NCI-H2107 treated with DMSO at 0.1 percent for 48 hours (cell line): ENCODE measurements around the gene MLLT10.
"Not testable (repeated sequence)": the region's sequence is repeated elsewhere in the genome, so short reads cannot be mapped to it uniquely, and the experiment has no call there.

Experiments used
- DNase-seq: peaks from one replicate; lab custom pipeline; 2025; ENCODE audit not compliant: unreplicated experiment; lab: John Stamatoyannopoulos, UW

The MLLT10 gene

DNA sequence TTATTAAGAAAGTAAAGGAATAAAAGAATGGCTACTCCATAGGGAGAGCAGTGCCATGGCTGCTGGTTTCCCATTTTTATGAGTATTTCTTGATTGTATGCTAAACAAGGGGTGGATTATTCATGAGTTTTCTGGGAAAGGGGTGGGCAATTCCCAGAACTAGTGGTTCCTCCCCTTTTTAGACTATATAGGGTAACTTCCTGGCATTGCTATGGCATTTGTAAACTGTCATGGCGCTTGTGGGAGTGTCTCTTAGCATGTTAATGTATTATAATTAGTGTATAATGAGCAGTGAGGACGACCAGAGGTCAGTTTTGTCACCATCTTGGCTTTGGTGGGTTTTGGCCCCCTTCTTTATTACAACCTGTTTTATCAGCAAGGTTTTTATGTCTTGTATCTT is 40.5 kb downstream of the MLLT10 start:
- DNase-seq: not testable (repeated sequence)

DNA sequence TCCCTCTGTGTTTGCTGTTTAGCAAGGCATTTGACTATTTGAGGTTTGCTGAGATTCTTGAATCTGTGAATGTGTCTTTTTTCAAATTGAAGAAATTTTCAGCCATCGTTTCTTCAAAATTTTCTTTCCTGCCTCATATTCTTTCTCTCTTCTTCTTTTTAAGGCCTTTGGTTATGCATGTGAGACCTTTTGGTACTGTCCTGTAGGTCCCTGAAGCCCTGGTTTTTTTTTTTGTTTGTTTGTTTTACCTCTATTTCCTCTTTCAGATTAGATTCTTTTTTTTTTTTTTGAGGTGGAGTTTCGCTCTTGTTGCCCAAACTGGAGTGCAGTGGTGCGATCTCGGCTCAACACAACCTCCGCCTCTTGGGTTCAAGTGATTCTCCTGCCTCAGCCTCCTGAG is 45.3 kb downstream of the MLLT10 start:
- DNase-seq: no peak

DNA sequence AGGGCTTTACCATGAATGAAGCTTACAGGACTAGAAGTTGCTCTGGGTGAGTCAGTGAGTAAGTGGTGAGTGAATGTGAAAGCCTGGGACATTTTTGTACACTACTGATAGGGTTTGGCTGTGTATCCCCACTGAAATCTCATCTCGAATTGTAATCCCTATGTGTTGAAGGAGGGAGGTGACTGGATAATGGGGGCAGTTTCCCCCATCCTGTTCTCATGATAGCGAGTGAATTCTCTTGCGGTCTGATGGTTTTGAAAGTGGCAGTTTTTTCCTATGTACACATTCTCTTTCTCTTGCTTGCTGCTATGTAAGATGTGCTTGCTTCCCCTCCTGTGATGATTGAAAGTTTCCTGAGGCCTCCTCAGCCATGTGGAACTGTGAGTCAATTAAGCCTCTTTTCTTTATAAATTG is 47.4 kb downstream of the MLLT10 start:
- DNase-seq: not testable (repeated sequence)

DNA sequence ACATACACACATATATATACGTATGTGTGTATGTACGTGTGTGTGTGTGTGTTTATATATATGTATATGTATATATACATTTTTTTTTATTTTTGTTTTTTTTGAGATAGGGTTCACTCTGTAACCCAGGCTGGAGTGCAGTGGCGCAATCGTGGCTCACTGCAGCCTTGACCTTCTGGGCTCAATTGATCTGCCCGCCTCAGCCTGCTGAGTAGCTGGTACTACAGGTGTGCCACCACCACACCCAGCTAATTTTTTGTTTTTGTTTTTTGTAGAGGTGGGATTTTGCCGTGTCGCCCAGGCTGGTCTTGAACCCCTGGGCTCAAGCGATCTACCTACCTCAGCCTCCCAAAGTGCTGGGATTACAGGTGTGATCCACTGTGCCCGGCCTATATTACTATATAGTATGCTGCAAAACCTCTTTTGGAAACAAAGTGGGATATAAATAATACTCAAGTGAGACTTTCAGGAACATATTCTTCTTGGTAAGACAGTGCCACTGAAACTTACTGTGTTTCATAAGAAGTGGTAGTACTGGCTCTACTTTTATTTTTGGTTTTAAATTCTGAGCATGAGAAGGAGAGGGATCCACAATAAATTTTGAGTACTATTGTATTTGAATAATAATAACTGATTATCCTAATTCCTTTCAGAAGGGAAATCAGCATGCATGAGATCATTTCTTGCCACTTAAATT is 51.0 kb downstream of the MLLT10 start:
- DNase-seq: no peak

DNA sequence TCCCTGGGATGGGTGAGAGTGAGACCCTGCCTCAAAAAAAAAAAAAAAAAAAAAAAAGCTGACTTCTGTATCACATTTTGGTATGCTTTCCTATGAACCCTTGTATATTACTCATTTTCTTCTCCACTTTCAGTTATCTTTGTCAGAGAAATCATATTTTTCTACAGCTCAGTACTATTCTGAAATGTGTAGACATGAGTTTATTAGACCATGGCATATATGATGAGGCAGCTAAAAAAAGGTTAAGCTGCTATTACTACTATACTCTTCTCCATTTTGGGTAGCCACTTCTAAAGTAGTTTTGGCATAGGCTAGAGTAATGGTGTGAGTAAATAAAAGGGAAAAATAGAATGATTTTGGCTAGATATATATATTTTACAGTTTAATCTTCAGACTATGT is 53.4 kb downstream of the MLLT10 start:
- DNase-seq: no peak

DNA sequence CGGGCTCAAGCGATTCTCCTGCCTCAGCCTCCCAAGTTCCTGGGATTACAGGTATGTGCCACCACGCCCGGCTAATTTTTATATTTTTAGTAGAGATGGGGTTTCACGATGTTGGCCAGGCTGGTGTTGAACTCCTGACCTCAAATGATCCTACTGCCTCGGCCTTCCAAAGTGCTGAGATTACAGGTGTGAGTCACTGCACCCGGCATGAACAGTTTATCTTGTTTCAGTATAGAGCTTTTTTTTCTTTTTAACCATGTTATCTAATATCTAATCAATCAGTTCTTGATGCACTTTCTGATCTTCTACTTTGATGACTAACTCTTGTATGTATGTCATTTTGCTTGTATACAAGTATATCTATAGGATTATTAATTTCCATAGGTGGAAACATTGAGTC is 54.1 kb downstream of the MLLT10 start:
- DNase-seq: not testable (repeated sequence)

DNA sequence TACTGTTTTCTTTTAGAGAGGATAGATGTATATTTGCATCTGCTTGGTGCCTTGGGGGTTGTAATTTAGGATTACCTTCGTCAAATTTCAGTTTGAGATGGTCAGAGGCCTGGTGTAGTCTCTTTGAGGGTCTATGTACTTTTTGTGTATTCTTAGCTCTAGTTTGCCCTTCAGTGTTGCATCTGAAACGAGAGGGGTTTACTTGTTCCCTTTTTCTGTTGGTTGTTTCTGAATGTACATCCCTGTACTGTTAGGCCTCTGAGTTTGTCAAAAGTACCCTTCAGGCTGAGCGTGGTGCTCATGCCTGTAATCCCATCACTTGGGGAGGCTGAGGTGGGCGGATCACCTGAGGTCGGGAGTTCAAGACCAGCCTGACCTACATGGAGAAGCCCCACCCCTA is 60.0 kb downstream of the MLLT10 start:
- no peak for DNase-seq

DNA sequence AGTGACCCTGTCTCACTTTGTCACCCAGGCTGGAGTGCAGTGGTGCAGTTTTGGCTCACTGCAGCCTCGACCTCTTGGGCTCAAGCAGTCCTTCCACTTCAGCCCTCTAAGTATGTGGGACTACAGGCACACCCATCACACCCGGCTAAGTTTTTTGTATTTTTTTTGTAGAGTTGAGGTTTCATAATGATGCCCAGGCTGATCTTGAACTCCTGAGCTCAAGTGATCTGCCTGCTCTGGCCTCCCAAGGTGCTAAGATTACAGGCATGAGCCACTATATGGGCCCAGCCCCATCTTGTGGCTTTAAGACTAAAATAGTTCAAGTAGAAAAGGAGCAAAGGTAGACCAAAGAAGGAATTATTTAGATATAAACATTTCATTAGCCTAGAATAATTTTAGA is 65.5 kb downstream of the MLLT10 start:
- no peak for DNase-seq

DNA sequence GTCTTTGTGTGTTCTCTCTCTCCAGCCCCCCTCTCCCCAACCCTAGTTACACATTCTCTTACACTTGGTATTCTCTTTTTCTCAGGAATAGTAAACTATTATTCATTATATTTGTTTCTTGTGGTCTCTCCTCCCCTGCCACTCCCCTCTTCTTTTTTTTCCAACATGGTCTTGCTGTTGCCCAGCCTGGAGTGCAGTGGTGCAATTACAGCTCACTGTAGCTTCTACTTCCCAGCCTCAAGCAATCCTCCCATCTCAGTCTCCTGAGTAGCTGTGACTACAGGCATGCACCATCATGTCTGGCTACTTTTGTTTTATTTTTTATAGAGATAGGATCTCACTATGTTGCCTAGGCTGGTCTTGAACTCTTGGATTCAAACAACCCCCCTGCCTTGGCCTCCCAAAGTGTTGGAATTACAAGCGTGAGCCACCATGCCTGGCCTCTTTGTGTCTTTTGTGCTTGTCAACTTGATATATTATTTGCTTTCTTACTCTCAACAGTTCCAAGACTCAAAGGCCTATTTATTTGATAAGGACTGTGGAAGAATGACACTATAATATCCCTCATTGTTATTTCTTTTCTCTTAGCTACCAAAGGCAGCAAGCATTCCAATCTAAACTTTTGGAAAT is 66.9 kb downstream of the MLLT10 start:
- no peak for DNase-seq

DNA sequence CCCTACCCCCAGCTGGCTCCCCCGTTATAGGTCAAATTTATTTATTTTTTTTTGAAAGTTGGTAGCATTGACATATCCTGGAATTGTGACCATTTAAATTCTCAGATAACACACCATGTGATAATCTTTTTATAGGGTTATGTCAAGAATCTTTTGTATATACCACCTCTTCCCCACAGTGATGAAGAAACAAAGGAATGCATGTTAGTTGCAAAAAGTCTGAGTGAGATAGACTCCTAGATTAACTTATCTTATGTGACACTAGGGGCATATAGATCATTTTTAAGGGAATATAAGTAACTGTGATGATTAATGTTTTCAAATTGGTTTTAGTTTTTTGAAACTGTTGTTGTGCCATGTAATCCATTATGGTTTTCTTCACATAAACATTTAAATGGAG is 68.3 kb downstream of the MLLT10 start:
- DNase-seq: no peak

DNA sequence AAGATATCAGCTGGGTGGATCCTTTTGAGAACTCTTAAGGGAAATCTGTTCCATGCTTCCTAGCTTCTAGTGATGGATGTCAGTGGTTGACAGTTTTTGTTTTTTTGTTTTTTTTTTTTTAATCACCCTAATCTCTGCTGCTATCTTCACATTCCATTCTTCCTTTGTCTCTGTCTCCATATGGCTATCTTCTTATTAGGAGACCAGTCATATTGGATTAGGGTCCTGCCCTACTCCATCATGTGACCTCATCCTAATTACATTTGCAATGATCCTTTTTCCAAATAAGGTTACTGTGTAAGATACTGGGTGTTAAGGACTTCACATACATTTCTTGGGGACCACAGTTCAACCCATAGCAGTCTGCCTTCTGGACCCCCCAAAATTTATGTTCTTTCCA is 69.7 kb downstream of the MLLT10 start:
- no peak for DNase-seq

DNA sequence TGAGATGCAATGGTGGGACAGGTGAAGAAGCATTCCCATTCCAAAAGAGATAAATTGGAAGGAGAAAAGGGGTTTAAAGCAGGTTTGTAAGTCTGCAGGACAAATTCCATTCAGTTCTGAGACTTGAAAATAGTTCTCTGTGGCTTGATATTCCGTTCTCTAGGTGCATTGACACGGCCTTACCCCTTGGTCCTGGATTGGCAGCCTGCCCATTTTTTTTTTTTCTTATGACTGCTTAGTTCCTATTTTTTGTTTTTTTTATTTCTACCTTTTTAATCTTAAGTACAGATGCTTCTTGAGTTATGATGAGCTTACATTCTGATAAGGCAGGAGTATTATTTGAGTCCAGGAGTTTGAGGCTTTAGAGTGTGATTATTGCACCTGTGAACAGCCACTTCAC is 70.6 kb downstream of the MLLT10 start:
- no peak for DNase-seq

DNA sequence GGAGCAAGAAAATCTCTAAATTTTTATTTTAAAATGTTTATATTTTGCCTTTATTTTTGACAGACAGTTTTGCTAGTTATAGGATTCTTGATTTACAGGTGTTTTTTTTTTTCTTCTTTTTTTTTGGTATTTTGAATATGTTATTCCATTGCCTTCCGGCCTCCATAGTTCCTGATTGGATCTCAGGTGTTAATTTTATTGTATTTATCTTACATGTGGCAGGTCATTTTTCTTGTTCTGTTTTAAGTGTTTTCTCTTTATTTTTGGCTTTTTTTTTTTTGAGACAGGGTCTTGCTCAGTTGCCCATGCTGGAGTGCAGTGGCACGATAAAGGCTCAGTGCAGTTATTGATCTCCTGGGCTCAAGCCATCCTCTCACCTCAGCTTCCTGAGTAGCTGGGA is 73.9 kb downstream of the MLLT10 start:
- DNase-seq: no peak

DNA sequence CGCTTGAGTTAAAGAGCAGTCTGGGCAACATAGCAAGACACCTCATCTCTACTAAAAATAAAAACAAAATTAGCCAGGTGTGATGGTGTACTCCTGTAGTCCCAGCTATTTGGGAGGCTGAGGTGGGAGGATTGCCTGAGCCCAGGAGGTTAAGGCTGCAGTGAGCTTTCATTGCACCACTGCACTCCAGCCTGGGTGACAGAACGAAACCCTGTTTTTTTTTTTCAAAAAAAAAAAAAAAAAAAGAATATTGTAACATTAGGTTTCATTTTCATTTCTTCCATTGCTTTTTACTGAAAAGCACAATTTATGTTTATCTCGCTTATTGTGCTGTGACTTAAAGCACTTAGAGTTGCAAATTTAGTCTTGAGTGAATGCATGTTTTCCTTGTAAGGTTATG is 80.0 kb downstream of the MLLT10 start:
- DNase-seq: no peak

DNA sequence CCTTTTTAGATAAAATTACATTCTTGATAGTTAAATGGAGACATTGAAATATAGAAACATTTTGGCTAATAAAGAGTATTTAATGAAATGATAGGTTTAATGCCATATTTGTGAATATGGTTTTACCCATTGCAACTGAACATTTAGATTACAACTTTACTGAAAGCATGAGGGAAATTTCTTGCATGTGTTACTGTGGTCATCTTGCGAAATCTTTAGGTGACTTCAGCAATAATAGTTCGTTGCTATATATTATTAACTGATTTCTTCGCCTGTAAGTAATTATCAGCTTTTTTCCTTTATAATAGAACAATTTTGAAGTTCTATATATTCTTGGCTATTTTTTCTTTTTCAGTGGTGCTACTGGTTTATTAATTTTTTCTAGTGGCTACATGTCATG is 83.2 kb downstream of the MLLT10 start:
- no peak for DNase-seq

DNA sequence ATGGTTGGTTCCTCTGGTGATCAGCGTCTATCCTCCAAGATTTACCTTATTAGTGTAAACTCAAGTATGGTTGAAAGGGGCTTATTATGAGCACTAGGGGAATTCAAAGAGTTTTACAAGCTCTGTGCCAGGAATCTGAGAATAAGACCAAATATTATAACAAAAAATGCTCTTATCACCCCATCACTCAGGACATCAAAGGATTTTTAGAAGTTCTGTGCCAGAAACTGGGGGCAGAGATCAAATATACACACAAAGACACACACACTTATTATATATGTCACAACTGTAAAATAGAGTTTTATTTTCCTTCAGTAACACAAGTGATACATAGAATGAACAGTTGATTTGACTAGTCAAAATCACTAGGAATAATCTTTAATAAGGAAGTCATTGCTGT is 89.3 kb downstream of the MLLT10 start:
- no peak for DNase-seq

DNA sequence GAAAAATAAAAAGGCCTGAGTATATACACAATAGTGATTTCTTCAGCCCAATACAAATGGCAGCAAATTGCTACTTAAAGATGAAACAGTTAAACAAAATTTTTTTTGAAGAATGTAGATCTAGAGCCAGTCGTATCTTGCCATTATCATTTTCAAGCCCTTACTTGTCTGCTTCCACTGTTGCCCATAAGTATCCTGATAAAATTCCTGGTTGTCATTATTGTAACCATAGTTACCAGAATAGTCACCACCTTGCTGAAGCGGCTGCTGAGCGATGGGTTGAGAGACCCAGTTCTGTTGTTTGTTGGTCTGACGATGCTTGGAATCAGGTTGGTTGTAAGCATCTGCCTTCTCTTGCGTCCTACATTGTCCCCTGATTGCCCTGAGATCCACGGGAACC is 90.4 kb downstream of the MLLT10 start:
- not testable (repeated sequence) for DNase-seq

DNA sequence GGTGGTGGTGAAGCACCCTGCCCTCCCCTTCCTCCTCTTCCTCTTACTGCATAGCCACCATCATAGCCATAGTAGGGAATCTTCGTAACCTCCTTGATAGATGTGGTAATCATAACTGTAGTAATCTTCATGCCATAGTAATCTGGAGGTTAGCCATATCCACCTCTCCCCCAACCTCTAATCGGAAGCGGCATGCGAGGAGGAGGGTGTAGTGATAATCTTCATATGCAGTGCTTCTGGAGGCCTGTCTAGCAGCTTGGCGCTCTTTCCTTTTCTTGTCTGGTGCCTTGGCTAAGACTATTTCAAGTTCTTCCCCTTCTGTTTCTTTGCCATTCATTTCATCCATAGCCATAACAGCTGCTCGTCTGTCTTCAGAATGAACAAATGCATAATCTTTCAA is 90.9 kb downstream of the MLLT10 start:
- no peak for DNase-seq

DNA sequence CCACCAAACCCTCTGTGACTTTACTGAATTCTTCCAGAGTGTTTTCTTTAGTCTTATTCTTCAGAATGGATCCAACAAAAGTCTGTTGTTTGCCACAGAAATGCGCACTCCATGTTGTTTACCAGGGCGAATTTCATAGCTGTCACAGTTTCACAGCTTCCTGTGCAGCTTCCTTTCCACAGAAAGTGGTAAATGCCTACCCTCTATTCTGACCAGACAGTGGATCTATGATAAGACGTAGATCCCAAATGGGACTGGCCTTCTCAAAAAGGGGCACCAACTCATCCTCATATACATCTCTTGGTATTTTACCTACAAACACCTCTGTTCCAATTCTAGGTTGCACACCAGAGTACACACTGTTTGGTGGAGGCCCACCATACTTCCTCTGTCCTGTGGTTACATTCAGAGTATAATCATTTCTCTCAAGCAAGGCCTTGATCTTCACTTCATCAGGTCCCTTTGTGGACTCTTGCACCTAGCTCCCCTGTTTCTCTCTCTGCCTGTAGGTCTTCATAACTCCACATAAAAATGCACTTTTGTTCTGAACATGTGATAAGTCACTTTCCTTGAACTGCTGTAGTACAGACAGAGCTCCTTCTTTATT is 91.7 kb downstream of the MLLT10 start:
- no peak for DNase-seq

DNA sequence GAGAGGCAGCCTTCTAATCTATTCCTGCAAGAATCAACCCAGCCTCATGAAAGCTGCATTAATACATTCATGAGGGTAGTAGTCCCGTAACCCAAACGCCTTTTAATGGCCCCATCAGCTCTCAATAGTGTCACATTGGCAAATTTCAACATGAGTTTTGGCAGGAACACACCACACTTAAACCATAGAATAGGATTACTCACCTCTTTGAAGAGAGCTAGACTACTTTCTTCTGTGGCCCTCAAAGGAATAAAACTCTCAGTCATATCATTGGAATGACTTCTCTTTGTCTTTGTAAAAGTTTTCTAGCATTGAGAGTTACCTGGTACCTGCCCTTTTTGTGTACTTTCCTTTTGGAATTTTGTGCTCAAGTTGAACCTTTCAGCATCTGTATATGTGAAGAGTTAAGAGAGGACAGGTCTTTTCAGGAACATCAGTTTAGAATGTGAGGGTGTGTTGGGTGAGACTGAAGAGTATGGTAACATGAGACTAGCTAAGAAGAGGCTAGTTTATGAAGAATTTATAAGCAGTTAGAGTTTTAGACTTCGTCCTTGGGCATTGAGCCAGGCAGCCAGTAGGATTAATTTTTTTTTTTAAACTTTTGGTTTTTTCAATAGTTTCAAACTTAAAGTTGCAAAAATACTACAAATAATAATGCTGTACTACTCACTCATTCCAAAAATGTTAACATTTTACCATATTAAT is 92.6 kb downstream of the MLLT10 start:
- no peak for DNase-seq

DNA sequence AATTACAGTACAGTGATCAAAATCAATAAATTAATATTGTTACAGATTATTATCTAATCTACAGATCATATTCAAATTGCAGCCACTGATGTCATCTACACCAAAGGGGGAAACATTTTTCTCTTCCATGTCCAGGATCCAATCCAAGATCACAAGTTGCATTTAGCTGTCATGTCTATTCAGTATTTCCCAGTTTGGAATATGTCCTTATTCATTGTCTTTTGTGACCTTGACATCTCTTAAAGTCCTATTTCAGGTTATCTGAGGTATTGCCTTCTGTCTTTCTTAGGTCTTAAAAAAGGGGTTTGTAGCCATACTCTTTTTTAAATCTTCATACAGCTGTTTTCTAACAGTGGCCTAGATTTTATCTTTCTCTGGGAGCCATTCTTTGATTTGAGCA is 93.3 kb downstream of the MLLT10 start:
- no peak for DNase-seq

DNA sequence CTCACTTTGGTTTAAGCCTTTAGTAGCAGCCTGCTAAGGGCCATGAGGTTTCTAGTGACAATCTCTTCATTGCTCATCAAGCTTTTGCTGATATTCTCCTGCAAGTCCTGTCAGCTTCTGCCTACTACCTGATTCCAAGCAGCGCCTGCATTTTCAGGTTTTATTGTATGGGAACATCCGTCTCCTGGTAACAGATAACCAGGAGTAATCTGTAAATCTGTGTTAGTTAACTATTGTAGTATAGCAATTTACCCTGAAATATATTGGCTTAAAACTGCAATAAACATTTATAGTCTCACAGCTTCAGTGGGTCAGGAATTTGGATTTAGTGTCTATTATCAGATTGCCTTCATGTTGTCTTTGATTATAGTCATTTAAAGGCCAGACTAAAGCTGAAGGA is 94.0 kb downstream of the MLLT10 start:
- DNase-seq: no peak
